Measurements from ENCODE around the gene MYLK. TPM values are rescaled to one million over a fixed set of nuclear protein-coding genes. Genes with fewer than 3 reads are reported as not detected.
"Not testable (repeated sequence)": the region's sequence is repeated elsewhere in the genome, so short reads cannot be mapped to it uniquely, and the experiment has no call there.

MYLK gene
- total RNA-seq, 2 donors from 2014 or later = 2.1 to 52.1 TPM

DNA sequence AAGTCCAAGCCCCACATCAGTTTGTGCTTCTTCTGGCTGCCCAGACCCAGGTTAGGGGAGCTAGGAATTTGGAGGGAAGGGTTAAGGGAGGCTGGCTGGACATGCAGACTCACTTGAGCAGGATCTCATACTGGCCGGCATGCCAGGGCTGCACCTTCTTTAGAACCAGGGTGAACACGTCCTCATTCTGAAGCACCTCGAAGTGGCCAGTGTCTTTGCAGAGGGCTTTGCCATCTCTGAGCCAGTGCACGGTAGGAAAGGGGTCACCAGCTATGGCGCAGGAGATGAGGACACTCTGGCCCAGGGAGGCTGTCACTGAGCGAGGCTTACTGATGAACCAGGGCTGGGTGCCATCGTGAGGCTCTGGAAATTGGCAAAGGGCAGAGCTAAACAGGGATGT, 176.5 kb downstream of the MYLK start:
- ATAC-seq; H3K4me1 Mint-ChIP-seq; DNase-seq; H3K27ac Mint-ChIP-seq; H3K36me3 Mint-ChIP-seq (ENCODE audit: low read depth); H3K9me3 ChIP-seq (ENCODE audit: control insufficient read depth, low read length, poor library complexity, severe bottlenecking); H3K4me3 Mint-ChIP-seq: not testable (repeated sequence)
- H3K27me3 Mint-ChIP-seq = peaks cover 37% of the 10 kb centered on the region

GRCh38 chr3:123706871-123707270, 177.3 kb downstream of the MYLK start:
- DNase-seq = no peak
- H3K4me3 Mint-ChIP-seq = no peak overlapping the region
- H3K36me3 Mint-ChIP-seq (ENCODE audit: low read depth) = no peaks in the 10 kb centered on the region
- H3K9me3 ChIP-seq (ENCODE audit: control insufficient read depth, low read length, poor library complexity, severe bottlenecking) = no peaks in the 10 kb centered on the region
- no peaks in the 10 kb centered on the region for H3K4me1 Mint-ChIP-seq
- no peak for ATAC-seq
- H3K27me3 Mint-ChIP-seq = peaks cover 32% of the 10 kb centered on the region
- no peak overlapping the region for H3K27ac Mint-ChIP-seq

DNA sequence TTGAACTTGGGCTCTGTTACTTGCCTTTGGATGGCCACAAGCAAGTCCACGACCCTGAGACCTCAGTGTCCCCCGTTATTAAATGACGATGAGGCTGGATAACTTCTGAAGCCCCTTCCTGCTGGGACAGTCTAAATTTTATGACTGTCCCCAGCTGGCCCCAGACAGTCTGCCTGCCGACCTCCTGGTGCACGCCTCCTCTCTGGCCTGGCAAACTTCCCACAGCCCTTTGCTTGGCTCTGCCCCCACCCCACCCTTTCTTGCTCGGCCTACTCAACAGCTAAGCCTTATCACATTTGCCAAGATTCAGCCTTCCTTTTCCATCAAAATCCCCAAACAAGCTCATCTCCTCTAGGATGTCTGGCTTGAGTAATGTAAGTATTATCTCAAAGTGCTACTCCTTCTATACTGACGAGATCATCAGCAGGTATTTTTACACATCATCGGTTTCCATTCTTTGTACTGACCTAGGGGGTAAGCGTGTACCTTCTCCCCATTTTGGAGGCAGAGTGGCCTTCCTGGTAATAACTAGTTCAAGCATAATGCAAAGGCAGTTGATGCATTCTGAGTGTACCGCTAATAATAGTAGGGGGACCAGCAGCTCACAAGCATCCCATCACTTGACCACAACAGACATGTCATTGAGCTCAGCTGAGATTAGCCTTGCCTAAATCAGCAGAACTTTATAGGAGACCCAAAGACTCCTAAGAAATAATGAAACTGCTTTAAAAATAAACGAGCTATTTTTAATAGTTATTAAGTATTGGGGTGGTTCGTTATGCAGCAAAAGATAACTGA, 178.4 kb downstream of the MYLK start:
- no peak overlapping the region for H3K4me3 Mint-ChIP-seq
- no peaks in the 10 kb centered on the region for H3K4me1 Mint-ChIP-seq
- DNase-seq (no peak), ATAC-seq (no peak)
- H3K9me3 ChIP-seq (ENCODE audit: control insufficient read depth, low read length, poor library complexity, severe bottlenecking) = no peaks in the 10 kb centered on the region
- no peaks in the 10 kb centered on the region for H3K36me3 Mint-ChIP-seq (ENCODE audit: low read depth)
- H3K27me3 Mint-ChIP-seq = peaks cover 23% of the 10 kb centered on the region
- H3K27ac Mint-ChIP-seq = no peak overlapping the region

DNA sequence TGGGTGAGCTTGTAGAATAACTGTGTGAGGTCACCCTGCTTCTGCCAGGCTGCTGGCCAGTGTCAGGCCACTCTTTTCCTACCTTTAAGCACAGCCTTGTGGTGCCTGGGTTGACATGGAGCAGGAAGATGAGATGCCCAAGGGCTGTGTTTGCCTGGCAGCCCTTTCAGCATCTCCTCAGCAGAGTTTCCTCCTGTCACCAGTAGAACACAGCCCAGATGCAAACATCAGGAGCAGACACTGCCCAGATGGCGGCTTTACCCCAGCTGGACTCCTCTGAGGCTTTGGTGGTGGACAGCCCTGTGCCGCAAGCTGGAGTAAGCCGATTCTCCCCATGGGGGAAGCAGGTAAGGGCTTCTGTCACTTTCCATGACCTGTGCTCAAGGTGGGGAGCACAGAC, 180.5 kb downstream of the MYLK start:
- not testable (repeated sequence) for ATAC-seq; H3K36me3 Mint-ChIP-seq (ENCODE audit: low read depth); H3K4me3 Mint-ChIP-seq; H3K9me3 ChIP-seq (ENCODE audit: control insufficient read depth, low read length, poor library complexity, severe bottlenecking); DNase-seq; H3K4me1 Mint-ChIP-seq; H3K27ac Mint-ChIP-seq
- peaks cover 26% of the 10 kb centered on the region for H3K27me3 Mint-ChIP-seq

- Mint-ChIP-seq H3K27me3 (peaks cover 31% of the 10 kb centered on the region), H3K27ac (no peak overlapping the region), H3K4me3 (no peak overlapping the region), H3K36me3 (ENCODE audit: low read depth) (no peaks in the 10 kb centered on the region), H3K4me1 (peaks cover 2% of the 10 kb centered on the region)
- no peak for DNase-seq
- H3K9me3 ChIP-seq (ENCODE audit: control insufficient read depth, low read length, poor library complexity, severe bottlenecking) = no peaks in the 10 kb centered on the region
- no peak for ATAC-seq
These were observed 181.4 kb downstream of the MYLK start for GRCh38 chr3:123702720-123703119.

DNA sequence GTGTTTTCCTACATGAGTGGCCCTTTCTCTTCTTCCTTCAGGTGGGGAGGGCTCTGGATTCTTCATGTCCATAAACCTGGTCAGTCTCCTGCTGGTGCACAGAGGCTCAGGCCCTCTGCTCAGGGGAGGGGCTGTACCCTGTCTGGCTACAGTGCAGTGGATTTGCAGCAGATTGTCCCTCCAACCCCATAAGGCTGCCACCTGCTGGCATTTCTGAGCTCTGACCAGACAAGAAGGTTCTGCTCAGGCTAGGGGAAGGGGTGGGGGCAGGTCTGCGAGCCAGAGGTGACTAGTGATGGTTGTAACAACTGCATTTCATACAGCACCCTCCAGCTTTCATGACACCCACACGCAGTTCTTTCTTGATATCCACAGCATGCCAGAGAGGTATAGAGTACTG, 182.1 kb downstream of the MYLK start:
- ATAC-seq; H3K9me3 ChIP-seq (ENCODE audit: control insufficient read depth, low read length, poor library complexity, severe bottlenecking); H3K36me3 Mint-ChIP-seq (ENCODE audit: low read depth); H3K4me1 Mint-ChIP-seq; H3K27ac Mint-ChIP-seq; H3K4me3 Mint-ChIP-seq; DNase-seq: not testable (repeated sequence)
- peaks cover 29% of the 10 kb centered on the region for H3K27me3 Mint-ChIP-seq

DNA sequence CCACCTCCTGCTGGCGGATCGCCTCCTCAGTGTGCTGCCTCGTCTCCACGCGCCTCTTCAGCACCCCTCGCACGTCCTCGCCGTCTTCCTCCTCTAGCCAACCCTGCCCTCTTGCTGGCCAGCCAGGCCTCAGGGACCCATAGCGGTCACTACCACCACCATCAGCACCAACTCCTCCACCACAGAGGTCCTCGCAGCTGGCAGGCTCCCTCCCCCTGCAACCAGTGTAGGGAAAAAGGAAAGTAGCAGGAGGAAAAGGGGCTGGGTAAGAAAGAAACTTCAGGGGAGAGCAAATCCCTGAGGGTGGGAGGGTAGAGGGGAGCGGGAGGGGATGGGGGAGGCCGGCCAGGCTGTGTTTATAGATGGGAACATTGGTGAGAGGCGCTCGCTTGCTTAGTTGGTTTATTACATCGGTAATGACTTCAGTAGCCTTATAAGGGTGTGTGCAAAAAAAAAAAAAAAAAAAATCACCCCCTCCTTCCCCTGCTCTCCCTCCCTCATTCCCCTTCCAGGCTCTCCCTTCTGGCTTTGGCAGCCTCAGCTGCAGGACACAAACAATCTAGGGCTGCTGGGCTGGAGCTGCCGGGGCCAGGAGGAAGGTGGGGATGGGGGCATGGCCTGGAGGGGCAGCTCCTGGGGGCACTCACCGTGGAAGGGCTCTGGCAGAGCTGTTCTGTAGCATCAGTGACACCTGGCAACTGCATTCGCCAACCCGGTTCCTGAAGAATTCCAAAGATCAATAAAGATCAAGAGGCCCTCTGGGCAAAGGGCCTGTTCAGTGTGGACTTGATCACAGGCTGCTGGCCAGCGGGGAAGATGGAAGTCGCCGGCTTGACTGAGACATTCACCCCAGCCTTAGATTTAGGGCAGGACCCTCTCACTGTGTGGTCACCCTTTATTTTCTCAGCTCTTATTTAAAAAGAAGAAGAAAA, 183.1 kb downstream of the MYLK start:
- Mint-ChIP-seq H3K27me3 (peaks cover 35% of the 10 kb centered on the region), H3K27ac (no peak overlapping the region), H3K4me1 (peaks cover 2% of the 10 kb centered on the region), H3K4me3 (no peak overlapping the region), H3K36me3 (ENCODE audit: low read depth) (no peaks in the 10 kb centered on the region)
- ATAC-seq (no peak), DNase-seq (no peak)
- H3K9me3 ChIP-seq (ENCODE audit: control insufficient read depth, low read length, poor library complexity, severe bottlenecking) = no peaks in the 10 kb centered on the region

DNA sequence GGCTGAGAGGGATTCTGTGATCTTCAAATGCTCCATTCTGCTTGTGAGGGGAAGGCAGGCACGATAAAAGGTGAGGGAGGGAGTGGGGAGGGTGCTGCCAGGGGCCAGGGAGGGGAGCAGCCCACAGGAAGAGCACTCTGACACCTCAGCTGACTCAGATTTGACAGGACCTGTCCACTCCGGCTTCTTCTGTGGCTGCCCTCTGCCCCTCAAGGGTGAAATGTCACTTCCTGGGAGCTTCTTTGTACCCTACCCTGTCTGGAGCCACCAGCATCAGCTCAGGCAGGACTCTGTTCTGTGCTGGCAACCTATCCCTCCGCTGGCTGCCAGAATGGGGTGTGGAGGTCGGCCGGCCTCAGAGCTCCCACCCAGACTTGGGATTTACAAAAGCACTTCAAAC, 185.3 kb downstream of the MYLK start:
- H3K27me3 Mint-ChIP-seq = peaks cover 40% of the 10 kb centered on the region
- no peak overlapping the region for H3K27ac Mint-ChIP-seq
- H3K4me3 Mint-ChIP-seq = no peak overlapping the region
- no peaks in the 10 kb centered on the region for H3K9me3 ChIP-seq (ENCODE audit: control insufficient read depth, low read length, poor library complexity, severe bottlenecking)
- H3K4me1 Mint-ChIP-seq = peaks cover 2% of the 10 kb centered on the region
- no peak for DNase-seq
- ATAC-seq = no peak
- no peaks in the 10 kb centered on the region for H3K36me3 Mint-ChIP-seq (ENCODE audit: low read depth)

DNA sequence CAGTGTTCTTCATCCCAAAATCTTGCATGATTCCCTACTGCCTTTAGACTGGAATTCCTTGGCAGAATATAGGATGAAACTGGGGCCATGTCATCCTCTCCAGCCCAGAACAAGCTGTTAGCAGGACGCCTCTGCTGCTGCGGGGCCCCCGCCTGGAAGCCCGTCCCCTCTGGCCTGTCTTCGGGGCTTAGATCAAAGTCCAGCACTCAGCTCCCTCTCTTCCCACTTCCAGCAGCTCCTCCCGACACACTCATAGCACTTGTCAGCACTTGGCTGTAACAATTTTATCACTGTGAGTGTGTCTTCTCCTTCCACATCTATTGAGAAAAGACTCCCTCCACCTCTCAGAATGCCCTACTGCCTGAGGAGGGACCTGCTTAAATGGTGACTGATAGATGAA, 187.3 kb downstream of the MYLK start:
- Mint-ChIP-seq H3K36me3 (ENCODE audit: low read depth) (no peaks in the 10 kb centered on the region), H3K4me1 (peaks cover 2% of the 10 kb centered on the region), H3K27ac (no peak overlapping the region), H3K27me3 (peaks cover 55% of the 10 kb centered on the region), H3K4me3 (no peak overlapping the region)
- ATAC-seq (no peak), DNase-seq (no peak)
- H3K9me3 ChIP-seq (ENCODE audit: control insufficient read depth, low read length, poor library complexity, severe bottlenecking) = no peaks in the 10 kb centered on the region

DNA sequence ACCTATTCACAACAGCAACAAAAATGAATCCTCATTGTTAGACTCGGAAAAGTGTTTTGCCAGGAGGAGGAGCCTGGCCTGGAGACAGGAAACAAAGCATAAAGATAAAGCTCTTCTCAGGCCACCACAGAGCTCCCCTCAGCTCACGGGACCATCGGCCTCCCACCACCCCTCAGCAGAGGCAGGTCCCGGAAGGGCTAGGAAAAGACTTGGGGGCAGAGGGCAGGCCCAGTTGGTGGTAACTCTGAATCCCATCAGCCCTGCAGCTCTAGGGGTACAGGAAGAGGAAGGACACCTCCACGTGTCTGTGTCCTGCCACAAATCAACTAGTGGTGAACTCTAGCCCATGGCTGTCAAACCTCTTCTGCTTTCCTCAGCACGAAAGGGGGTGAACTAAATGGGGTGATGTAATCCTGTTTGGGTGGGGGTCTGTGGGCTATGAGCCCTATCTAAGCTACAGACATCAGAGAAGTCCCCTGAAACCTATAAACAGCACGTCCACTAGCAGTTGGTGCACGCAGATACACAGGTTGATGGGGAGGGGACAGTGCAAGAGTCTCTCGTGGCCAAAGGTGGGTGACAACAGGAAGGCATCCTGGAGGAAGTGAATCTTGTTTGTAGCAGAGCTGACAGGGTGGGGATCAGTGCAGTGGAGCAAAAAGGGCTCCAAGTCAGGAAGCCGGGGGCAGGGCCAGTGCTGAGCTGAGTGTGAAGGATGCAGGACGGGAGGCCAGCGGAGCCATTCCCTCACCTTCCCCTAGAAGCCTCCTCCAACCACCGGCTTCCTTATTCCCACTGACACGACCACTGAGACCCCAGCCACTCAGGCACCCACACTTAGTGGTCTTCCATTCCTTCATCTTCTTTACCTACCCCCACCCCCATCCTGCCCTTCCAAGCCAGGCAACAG, 188.1 kb downstream of the MYLK start:
- peaks cover 2% of the 10 kb centered on the region for H3K4me1 Mint-ChIP-seq
- H3K27ac Mint-ChIP-seq = no peak overlapping the region
- ATAC-seq (no peak), DNase-seq (no peak)
- no peak overlapping the region for H3K4me3 Mint-ChIP-seq
- H3K9me3 ChIP-seq (ENCODE audit: control insufficient read depth, low read length, poor library complexity, severe bottlenecking) = no peaks in the 10 kb centered on the region
- no peaks in the 10 kb centered on the region for H3K36me3 Mint-ChIP-seq (ENCODE audit: low read depth)
- H3K27me3 Mint-ChIP-seq = peaks cover 63% of the 10 kb centered on the region

DNA sequence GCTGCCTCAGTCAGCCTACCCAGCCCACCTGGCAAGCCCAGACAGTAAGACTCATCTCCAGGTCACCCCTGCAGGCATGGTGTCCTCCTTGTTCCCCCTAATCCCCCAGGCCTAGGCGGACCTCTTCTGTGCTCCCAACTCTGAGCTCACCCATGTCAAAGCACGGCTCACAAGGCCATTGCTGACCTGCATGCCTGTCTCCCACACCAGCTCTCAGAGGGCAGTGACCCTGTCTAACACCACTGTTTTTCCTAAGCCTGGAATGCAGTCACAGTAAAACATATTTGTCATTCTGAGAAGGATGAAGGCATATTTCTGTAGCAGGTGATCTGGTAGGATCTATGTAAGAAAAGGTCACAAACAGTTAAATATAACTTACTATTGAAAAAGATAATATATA, 189.0 kb downstream of the MYLK start:
- H3K36me3 Mint-ChIP-seq (ENCODE audit: low read depth) = no peaks in the 10 kb centered on the region
- H3K27ac Mint-ChIP-seq = no peak overlapping the region
- DNase-seq (no peak), ATAC-seq (no peak)
- H3K9me3 ChIP-seq (ENCODE audit: control insufficient read depth, low read length, poor library complexity, severe bottlenecking) = no peaks in the 10 kb centered on the region
- peaks cover 1% of the 10 kb centered on the region for H3K4me1 Mint-ChIP-seq
- no peak overlapping the region for H3K4me3 Mint-ChIP-seq
- peaks cover 60% of the 10 kb centered on the region for H3K27me3 Mint-ChIP-seq

GRCh38 chr3:123694366-123695087, 189.6 kb downstream of the MYLK start:
- no peaks in the 10 kb centered on the region for H3K4me1 Mint-ChIP-seq
- ATAC-seq (no peak), DNase-seq (no peak)
- no peaks in the 10 kb centered on the region for H3K9me3 ChIP-seq (ENCODE audit: control insufficient read depth, low read length, poor library complexity, severe bottlenecking)
- H3K4me3 Mint-ChIP-seq = no peak overlapping the region
- no peaks in the 10 kb centered on the region for H3K36me3 Mint-ChIP-seq (ENCODE audit: low read depth)
- H3K27ac Mint-ChIP-seq = no peak overlapping the region
- peaks cover 61% of the 10 kb centered on the region for H3K27me3 Mint-ChIP-seq
